Left cardiac atrium (tissue), 4 donors: Measurements from ENCODE around the gene ETS2. TPM values are rescaled to one million over a fixed set of nuclear protein-coding genes. Genes with fewer than 3 reads are reported as not detected.
A peak's percentile ranks its signal among the peaks of the same experiment; 100 is the strongest.

Source experiments
- ATAC-seq, 2 donors: fragments of 200-7000 bp; cut with Tn5 transposase; one replicate each; pipeline ENCODE4 v1.9.1; 2020; ENCODE audit warnings: mild to moderate bottlenecking in 2 of 2, moderate library complexity in 2 of 2
- DNase-seq: peaks from one replicate; pipeline ENCODE4 v3.0.0-alpha.2; 2020
- intact Hi-C, 2 donors: fragments of 100-400 bp; cut with DNase I; formaldehyde crosslinking; loops; one replicate each; pipeline versions ENCODE4 v1.14.1 to v1.15.1; 2022 to 2023
- total RNA-seq, 2 donors: library from RNA; stranded (reverse); fragmentation: NEBNext Ultra II Directional; extraction: Animal tissue kit (Norgen Biotek cat#: 25700); gene quantifications; one replicate each; pipeline ENCODE4 v1.2.1, GENCODE V29; 2021
- donor health status: DM: no; HTN: yes; CAD: no.
- donor health status: DM: no; HTN: yes; CAD: no; lungs with severe emphysema.
- donor health status: DM: yes; HTN: yes; CAD: no.
- donor health status: Dilated cardiomyopathy.

Gene ETS2
- total RNA-seq, 2 donors from 2014 or later = 48.7 to 114 TPM

GRCh38 chr21:38810826-38811164 is 5.1 kb downstream of the ETS2 start:
- DNase-seq (no peak), ATAC-seq (no peak)
- intact Hi-C loops = no loop called here

GRCh38 chr21:38811257-38811656 is 5.5 kb downstream of the ETS2 start:
- intact Hi-C loops = no loop called here
- DNase-seq (no peak), ATAC-seq (no peak)

- intact Hi-C loops = no loop called here
- ATAC-seq (no peak), DNase-seq (no peak)
Measured at GRCh38 chr21:38813143-38813542, 7.4 kb downstream of the ETS2 start.

- intact Hi-C loops = no loop called here
- ATAC-seq (peak; percentile 47 to 86), DNase-seq (no peak)
Measured at GRCh38 chr21:38813547-38813946, 7.8 kb downstream of the ETS2 start.

GRCh38 chr21:38814126-38815059 is 8.7 kb downstream of the ETS2 start:
- ATAC-seq (no peak), DNase-seq (no peak)
- intact Hi-C loops = no loop called here

- no peak for ATAC-seq
- DNase-seq = no peak
- intact Hi-C loops = no loop called here
Measured at GRCh38 chr21:38815060-38815405, 9.3 kb downstream of the ETS2 start.

GRCh38 chr21:38816400-38816977 is 10.8 kb downstream of the ETS2 start:
- ATAC-seq = no peak
- no peak for DNase-seq
- intact Hi-C loops = no loop called here

- intact Hi-C loops = no loop called here
- ATAC-seq = peak in 1 of 2 donors; percentile 57
Measured at GRCh38 chr21:38817371-38818324, 11.9 kb downstream of the ETS2 start.

GRCh38 chr21:38818325-38818723 is 12.6 kb downstream of the ETS2 start:
- DNase-seq (no peak), ATAC-seq (peak in 1 of 2 donors; percentile 4)
- intact Hi-C loops = no loop called here

More at GRCh38 chr21:38817371-38818324, 11.9 kb downstream of the ETS2 start:
- no peak for DNase-seq

- intact Hi-C loops = no loop called here
- ATAC-seq (no peak), DNase-seq (no peak)
Measured at GRCh38 chr21:38819051-38819718, 13.5 kb downstream of the ETS2 start.

- no peak for DNase-seq
- no peak for ATAC-seq
- intact Hi-C loops = loop anchor here in 1 of 2 donors (5.0 kb wide), 1 partner anchor 178 kb away; no protein-coding TSS in a partner anchor
Measured at GRCh38 chr21:38819719-38820159, 14.0 kb downstream of the ETS2 start.

GRCh38 chr21:38820471-38821239 is 14.9 kb downstream of the ETS2 start:
- intact Hi-C loops = loop anchor here in 1 of 2 donors (5.0 kb wide), 1 partner anchor 177 kb away; no protein-coding TSS in a partner anchor
- DNase-seq = peak; percentile 31
- peak in 1 of 2 donors; percentile 48 for ATAC-seq

- DNase-seq (no peak), ATAC-seq (no peak)
- intact Hi-C loops = loop anchor here in 1 of 2 donors (5.0 kb wide), 1 partner anchor 176 kb away; no protein-coding TSS in a partner anchor
Measured at GRCh38 chr21:38821248-38821647, 15.5 kb downstream of the ETS2 start.

- no peak for ATAC-seq
- no peak for DNase-seq
- intact Hi-C loops = loop anchor here in 1 of 2 donors (5.0 kb wide), 1 partner anchor 175 kb away; no protein-coding TSS in a partner anchor
Measured at GRCh38 chr21:38821959-38822682, 16.4 kb downstream of the ETS2 start.

- DNase-seq = no peak
- peak in 1 of 2 donors; percentile 43 for ATAC-seq
- intact Hi-C loops = loop anchor here in 1 of 2 donors (5.0 kb wide), 1 partner anchor 174 kb away; no protein-coding TSS in a partner anchor
Measured at GRCh38 chr21:38822778-38823238, 17.1 kb downstream of the ETS2 start.

GRCh38 chr21:38823737-38824123 is 18.0 kb downstream of the ETS2 start:
- no peak for ATAC-seq
- no peak for DNase-seq
- intact Hi-C loops = loop anchor here in 1 of 2 donors (5.0 kb wide), 1 partner anchor 174 kb away; no protein-coding TSS in a partner anchor
